Hematopoietic multipotent progenitor cell treated with erythropoietin and hydrocortisone succinate and interleukin-3 and kit ligand, for 15 days (in vitro differentiated cells): ENCODE data around the gene MYO19.
"Not testable (repeated sequence)": the region's sequence is repeated elsewhere in the genome, so short reads cannot be mapped to it uniquely, and the experiment has no call there.

ENCODE experiments used
- DNase-seq: peaks from one replicate; pipeline ENCODE4 v3.0.0-alpha.2; 2015; ENCODE audit warnings: low spot score

Gene MYO19

DNA sequence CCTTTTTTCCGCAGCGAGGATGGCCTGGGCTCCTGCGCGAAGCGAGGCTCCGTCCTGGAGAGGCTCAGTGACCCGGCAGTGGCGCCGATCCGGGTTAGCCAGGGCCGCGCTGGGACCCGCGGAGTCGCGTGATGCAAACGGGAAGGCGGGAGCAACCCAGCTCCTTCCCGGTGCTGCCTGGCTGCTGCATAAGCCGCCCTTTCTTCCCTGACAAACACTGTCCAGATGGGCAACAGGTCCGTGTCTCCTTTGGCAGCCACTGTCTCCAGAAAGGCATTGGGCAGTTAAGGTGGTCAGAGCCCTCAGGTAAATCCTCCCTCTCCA lies 69.9 kb downstream of the MYO19 start:
- no peak for DNase-seq

- peak; percentile 68 for DNase-seq
Observed at GRCh38 chr17:36463916-36464764, 70.5 kb downstream of the MYO19 start.

DNA sequence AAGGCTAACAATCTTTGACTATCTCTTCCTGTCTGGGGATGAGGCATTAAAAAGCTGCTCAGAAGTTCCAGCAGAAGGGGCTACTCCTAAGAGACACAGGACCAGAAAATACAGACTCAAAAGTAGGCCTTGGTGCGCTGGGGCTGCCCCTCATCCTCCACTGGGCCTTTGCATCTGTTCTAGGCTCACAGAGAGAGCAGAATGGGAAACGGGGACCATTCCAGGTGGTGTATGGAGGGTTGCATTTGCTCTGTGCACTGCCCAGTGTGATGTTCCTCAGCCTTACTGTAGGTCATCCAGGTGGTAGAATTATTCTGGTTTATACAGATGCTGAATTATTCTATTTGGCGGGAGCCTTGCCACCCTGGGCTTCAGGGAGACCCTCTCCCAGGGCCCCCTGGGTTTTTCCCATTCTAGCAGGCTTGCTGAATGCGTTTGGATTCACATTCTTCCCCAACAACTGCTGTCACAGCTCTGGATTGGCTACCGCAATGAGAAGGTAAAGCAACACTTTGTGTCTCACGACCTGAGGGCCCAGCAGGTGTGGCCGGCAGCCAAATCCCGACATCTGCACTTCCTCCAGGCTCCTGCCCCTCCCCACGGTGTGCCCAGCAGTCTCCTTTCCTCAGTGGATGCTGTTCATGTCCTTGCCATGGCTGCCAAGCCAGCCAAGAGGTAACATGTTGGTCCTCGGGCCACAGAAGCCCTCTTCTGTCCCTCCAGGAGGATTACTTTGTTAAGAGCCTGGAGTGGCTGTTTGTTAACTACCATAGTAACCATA lies 73.1 kb downstream of the MYO19 start:
- DNase-seq = no peak

- DNase-seq = no peak
Observed at GRCh38 chr17:36460265-36460937, 74.3 kb downstream of the MYO19 start.

- no peak for DNase-seq
Observed at GRCh38 chr17:36459601-36460000, 75.1 kb downstream of the MYO19 start.

DNA sequence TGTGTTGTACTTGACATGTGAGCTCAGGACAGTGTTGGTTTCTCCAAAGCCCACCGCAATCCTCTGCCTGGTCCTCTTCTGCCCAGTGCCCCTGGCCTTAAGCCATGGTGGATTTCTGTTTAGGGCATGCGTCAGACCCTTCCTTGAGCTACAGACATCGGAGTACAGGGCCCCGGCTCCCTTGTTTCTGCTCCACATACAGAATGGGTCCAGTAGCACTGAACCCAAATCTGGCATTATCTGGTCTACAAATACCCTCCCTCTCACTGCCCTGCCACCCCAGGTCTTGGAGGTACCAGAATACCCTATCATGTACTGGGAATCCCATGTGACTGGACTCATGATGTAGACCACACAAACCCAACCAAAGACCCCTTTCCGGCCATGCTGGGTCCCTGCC lies 75.6 kb downstream of the MYO19 start:
- no peak for DNase-seq

DNA sequence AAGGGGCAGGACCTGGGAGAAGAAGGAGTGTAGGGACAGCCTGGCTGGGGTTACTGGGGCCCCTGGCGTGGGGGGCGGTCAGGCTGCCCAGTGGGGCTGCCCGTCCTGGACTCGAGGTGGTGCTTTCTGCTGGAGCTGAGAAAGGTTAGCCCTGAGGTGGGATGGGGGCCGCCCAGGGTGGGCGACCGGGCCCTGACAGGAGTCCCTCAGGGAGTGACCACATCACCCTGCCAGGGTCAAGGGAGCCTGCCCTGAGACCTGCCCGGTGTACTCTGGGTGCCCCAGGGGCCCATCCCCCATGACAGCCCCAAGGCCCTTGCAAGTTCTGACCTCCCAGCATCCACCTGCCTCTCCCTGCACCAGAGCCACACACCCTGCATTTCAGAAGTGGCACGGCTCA lies 77.0 kb downstream of the MYO19 start:
- DNase-seq = not testable (repeated sequence)

DNA sequence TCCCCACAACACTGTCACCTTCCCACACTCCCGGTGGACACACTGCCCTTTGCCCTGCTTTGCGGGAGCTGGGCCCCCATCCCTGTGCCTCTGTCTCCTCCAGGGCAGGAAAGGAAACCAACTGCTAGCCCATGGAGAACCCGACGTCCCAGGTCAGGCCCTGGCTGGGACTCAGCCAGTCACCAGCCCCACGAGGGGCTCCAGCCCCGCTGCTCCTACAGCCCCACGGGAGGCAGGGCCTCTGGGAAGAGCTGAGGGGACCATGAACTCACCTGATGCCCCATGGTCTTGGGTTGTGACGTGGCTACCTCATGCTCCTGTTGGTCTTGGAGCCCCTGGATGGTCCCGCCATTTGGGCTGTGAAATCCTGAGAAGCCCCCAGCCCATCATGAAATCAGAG lies 81.8 kb downstream of the MYO19 start:
- DNase-seq = not testable (repeated sequence)

GRCh38 chr17:36449997-36450396 lies 84.7 kb downstream of the MYO19 start:
- DNase-seq = not testable (repeated sequence)
